Progenitor cell of endocrine pancreas (in vitro differentiated cells): ENCODE data around the gene ROR2. TPM values are rescaled to one million over a fixed set of nuclear protein-coding genes. Genes with fewer than 3 reads are reported as not detected.
A peak's percentile ranks its signal among the peaks of the same experiment; 100 is the strongest.

Experiments
- DNase-seq: peaks from one replicate; pipeline ENCODE4 v3.0.0; 2021; ENCODE audit warnings: low spot score; ENCODE audit not compliant: unreplicated experiment
- H3K27ac Mint-ChIP-seq: 2 replicates; pipeline ENCODE4 v1.8.0; 2021; ENCODE audit warnings: mild to moderate bottlenecking, moderate library complexity, mixed read lengths
- H3K27me3 Mint-ChIP-seq: 2 replicates; pipeline ENCODE4 v1.8.0; 2021; ENCODE audit warnings: mixed read lengths
- H3K36me3 Mint-ChIP-seq: 2 replicates; pipeline ENCODE4 v1.8.0; 2022; ENCODE audit warnings: mixed read lengths; ENCODE audit not compliant: insufficient read depth
- H3K4me1 Mint-ChIP-seq: 2 replicates; pipeline ENCODE4 v1.8.0; 2021; ENCODE audit warnings: low read depth, mixed read lengths
- H3K4me3 Mint-ChIP-seq: 2 replicates; pipeline ENCODE4 v1.8.0; 2021; ENCODE audit warnings: low read depth, mild to moderate bottlenecking, moderate library complexity, mixed read lengths
- H3K9me3 Mint-ChIP-seq: 2 replicates; pipeline ENCODE4 v1.8.0; 2021; ENCODE audit warnings: low read depth, mixed read lengths
- CTCF ChIP-seq: fragments of 200-600 bp; sonication (generic); IDR thresholded peaks from one replicate; pipeline ENCODE4 v1.5.0; 2021; ENCODE audit warnings: antibody characterized with exemption, mild to moderate bottlenecking; ENCODE audit not compliant: unreplicated experiment
- total RNA-seq: library from RNA; stranded (reverse); gene quantifications from 2 replicates; pipeline ENCODE4 v1.2.1, GENCODE V29; 2021

ROR2 gene
- total RNA-seq, 1 donor from 2014 or later: 23.6 TPM

GRCh38 chr9:91604451-91605179 is 345.4 kb downstream of the ROR2 start:
- no peaks in the 10 kb centered on the region for H3K27me3 Mint-ChIP-seq
- no peak for DNase-seq
- no peak overlapping the region for H3K27ac Mint-ChIP-seq
- H3K4me1 Mint-ChIP-seq: peaks cover 29% of the 10 kb centered on the region
- H3K4me3 Mint-ChIP-seq: no peak overlapping the region
- no peaks in the 10 kb centered on the region for H3K9me3 Mint-ChIP-seq
- no peak for TF ChIP-seq CTCF
- no peaks in the 10 kb centered on the region for H3K36me3 Mint-ChIP-seq

GRCh38 chr9:91603932-91604331 is 346.1 kb downstream of the ROR2 start:
- no peak overlapping the region for H3K27ac Mint-ChIP-seq
- no peak for TF ChIP-seq CTCF
- H3K9me3 Mint-ChIP-seq: no peaks in the 10 kb centered on the region
- DNase-seq: no peak
- H3K4me1 Mint-ChIP-seq: peaks cover 29% of the 10 kb centered on the region
- H3K27me3 Mint-ChIP-seq: no peaks in the 10 kb centered on the region
- H3K4me3 Mint-ChIP-seq: no peak overlapping the region
- H3K36me3 Mint-ChIP-seq: no peaks in the 10 kb centered on the region

- Mint-ChIP-seq H3K27ac (no peak overlapping the region), H3K27me3 (no peaks in the 10 kb centered on the region), H3K9me3 (no peaks in the 10 kb centered on the region), H3K4me3 (no peak overlapping the region), H3K36me3 (no peaks in the 10 kb centered on the region), H3K4me1 (peaks cover 4% of the 10 kb centered on the region)
- TF ChIP-seq CTCF: no peak
- no peak for DNase-seq
Measured at GRCh38 chr9:91599564-91599963, 350.5 kb downstream of the ROR2 start.

GRCh38 chr9:91591627-91592026 is 358.4 kb downstream of the ROR2 start:
- Mint-ChIP-seq H3K27ac (peak overlapping the region; percentile 47), H3K27me3 (peaks cover 6% of the 10 kb centered on the region), H3K36me3 (no peaks in the 10 kb centered on the region), H3K4me1 (no peaks in the 10 kb centered on the region), H3K9me3 (no peaks in the 10 kb centered on the region), H3K4me3 (no peak overlapping the region)
- no peak for TF ChIP-seq CTCF
- DNase-seq: no peak

GRCh38 chr9:91589101-91589553 is 360.9 kb downstream of the ROR2 start:
- H3K36me3 Mint-ChIP-seq: no peaks in the 10 kb centered on the region
- no peak for DNase-seq
- no peak for TF ChIP-seq CTCF
- H3K4me3 Mint-ChIP-seq: no peak overlapping the region
- H3K4me1 Mint-ChIP-seq: no peaks in the 10 kb centered on the region
- no peak overlapping the region for H3K27ac Mint-ChIP-seq
- peaks cover 6% of the 10 kb centered on the region for H3K27me3 Mint-ChIP-seq
- no peaks in the 10 kb centered on the region for H3K9me3 Mint-ChIP-seq
